NOMO-1 (cell line): ENCODE results near the gene CYP3A4.
"Not testable (repeated sequence)": the region's sequence is repeated elsewhere in the genome, so short reads cannot be mapped to it uniquely, and the experiment has no call there.

Source experiments
- DNase-seq, 2 experiments: peaks; one replicate each; lab custom pipeline; 2025; ENCODE audit not compliant: unreplicated experiment in 2 of 2; lab: John Stamatoyannopoulos, UW

Gene CYP3A4

DNA sequence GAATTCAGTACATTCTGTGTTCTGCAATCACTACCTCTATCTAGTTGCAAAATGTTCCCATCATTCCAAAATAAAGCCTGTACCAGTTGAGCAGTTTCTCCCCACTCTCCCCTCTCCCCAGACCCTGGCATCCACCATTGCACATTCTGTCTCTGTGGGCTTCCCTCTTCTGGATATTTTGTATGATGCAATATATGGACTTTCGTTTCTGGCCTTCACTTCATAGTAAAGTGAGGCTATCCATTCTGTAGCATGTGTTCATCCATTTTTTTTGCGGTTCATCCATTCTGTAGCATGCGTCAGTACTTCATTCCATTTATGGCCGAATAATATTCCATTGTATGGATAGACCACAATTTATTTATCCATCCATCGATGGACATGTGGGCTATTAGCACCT is 9.5 kb upstream of the CYP3A4 start:
- no peak for DNase-seq

DNA sequence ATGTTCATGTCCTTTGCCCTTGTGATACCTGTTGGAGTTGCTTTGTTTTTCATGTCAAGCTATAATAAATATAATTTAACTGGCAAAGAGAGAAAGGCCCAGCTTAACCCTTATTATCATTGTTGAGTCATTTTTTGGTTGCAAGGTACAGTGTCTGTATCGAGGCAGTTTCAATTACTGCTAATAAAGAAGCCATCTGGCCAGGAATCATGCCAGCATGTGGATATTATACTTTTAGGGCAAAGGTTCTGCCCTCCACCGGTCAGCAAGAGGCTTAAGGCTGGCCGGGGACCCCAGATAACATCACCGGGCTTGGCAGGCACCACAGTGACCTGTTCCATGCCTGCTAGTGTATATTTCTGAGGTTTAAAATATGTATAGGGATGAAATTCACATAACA is 9.0 kb upstream of the CYP3A4 start:
- DNase-seq: no peak

DNA sequence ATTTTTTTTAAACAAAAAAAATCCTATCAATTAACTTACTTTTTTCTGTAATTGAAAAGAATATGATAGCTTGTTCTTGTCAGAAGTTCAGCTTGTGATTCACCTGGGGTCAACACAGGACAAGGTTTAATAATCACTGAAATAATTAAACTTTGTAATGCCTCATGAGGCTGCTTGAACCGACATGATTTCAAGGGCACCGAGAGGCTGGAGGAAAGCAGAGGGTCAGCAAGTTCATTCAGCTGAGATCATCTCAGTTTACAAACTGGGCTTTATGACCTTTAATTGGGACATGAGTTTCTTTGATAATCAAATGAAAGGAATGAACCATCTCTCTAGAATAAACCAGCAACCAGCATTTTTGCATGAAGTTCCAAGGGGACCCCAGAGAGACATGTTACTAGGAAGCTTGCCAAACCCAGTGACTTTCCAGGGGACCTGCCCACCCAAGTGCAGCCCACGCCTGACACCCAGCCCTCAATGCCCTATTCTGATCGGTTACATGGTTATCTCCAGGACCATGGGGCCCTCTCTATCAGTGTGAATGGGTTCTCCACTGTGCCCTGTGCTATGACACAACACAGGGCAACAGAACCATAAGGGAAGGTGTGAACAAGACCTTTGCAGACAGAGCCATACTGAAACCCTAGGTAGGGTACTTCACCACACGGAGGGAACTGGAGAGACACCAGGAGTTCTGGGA is 7.8 kb upstream of the CYP3A4 start:
- DNase-seq: no peak

DNA sequence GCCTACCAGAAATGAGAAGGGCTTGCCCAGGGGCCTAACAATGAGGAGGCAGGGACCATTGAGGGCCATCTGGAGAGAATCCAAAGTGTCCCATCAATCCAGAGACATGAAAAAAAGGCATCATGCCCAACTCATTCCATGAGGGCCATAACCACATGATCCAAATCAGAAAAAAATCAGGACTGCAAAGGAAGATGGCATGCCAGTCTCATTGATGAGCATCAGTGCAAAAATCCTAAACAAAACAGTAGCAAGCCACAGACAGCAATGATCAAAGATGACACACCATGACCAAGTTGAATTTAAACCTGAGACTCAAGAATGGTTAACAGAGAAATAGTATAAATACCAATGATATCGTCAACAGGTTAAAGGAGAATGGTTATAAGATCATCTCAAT is 7.0 kb upstream of the CYP3A4 start:
- no peak for DNase-seq

DNA sequence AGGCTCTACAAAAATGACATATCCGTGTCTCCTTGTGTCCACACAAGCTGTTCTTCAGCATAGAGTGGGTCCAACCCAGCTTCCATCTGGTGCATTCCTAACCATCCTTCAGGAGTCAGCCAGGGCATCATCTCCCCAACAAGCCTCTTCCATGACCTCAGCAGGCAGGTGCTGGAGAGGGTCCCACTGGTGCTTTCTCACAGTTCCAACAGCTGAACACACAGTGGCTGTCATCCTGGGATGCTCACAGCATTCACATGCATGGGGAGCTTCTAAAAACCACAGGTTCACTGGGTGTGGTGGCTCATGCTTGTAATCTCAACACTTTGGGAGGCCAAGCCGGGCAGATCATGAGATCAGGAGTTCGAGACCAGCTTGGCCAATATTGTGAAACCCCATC is 6.4 kb upstream of the CYP3A4 start:
- DNase-seq: no peak

- no peak for DNase-seq
Observed at GRCh38 chr7:99789441-99790070, 5.6 kb upstream of the CYP3A4 start.

DNA sequence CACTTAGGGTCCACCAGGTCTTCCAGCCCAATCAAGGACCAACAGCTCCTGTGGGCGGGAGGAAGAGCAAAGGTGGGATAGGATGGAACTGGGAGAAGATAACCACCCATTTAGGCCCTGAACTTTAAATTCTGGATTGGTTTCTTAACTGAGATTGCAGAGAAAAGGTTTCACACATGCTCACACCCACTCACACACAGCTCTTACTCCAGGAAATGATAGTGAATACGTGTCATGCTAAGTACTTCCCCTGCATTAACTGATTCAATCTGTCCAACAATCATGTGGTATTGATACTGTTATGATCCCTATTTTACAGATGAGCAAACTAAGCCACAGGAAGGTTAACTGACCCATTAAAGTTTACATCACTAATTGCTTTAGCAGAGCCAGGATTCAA is 4.6 kb upstream of the CYP3A4 start:
- DNase-seq: no peak

- no peak for DNase-seq
Observed at GRCh38 chr7:99786726-99787335, 2.8 kb upstream of the CYP3A4 start.

DNA sequence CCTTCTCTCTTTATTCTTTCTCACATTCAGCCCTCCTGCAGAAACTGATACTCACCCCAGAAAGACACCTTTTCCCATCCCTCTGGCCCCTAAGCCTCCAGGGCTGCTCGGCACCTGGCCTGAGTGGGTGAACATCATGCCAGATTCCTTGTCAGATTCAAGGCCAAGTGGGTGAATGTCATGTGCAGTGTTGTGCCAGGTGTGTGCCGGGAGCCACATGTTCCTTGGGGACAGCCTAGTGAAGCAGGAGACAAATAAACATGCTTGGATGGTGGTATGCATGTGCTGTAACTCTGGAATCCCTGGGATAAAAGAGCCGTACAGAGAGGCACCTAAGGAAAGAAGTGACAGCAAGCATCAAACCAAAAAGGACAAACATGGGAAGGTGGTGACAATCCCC is 1.7 kb upstream of the CYP3A4 start:
- not testable (repeated sequence) for DNase-seq

DNA sequence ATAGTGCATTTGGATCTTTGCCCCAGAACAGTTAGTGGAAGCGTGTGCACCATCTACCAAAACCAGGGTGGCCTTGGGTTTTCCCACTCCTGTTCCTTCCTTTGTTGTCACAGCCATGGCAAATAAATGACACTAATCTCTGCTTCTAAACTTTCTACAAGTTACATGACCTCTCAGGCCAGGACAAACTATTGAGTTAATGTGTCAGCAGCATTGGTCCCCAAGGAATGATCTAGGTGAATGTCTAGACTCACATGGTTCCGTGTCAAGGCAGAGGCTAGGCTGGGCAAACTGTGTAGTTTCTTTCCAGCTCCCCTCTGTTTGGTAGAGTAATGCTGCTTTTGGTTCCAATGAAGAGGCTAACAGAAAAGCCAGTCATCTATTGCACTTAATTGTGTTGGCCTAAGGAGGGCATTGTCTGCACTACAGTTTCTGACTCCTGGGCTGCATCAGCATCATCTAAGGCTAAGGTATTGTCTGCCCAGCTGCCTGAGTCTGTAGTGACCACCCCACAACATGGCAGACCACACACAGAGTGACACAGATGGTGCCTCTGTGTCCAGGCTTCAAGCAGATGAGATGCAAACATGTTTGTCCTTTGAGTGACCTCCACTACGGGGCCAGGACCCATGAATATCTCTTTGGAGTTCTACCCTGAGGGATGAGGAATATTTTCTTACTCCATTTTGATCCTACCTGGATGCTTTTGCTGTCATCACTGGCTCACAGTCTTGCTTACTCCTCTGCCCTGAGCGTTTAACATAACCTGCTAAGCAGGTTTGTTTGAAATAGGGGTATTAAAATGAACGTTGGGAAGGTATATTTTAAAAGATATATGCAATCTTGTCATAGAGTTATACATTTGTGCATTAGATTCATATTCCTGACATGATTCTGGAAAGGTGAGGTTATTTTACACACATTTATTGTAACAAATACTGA is 1.7 kb downstream of the CYP3A4 start:
- DNase-seq: no peak

GRCh38 chr7:99780588-99780987 is 3.4 kb downstream of the CYP3A4 start:
- no peak for DNase-seq

GRCh38 chr7:99779949-99780348 is 4.0 kb downstream of the CYP3A4 start:
- no peak for DNase-seq

GRCh38 chr7:99778880-99779279 is 5.1 kb downstream of the CYP3A4 start:
- DNase-seq: no peak

GRCh38 chr7:99773395-99773794 is 10.6 kb downstream of the CYP3A4 start:
- not testable (repeated sequence) for DNase-seq

- DNase-seq: no peak
Observed at GRCh38 chr7:99772565-99772964, 11.4 kb downstream of the CYP3A4 start.

- not testable (repeated sequence) for DNase-seq
Observed at GRCh38 chr7:99769494-99769893, 14.5 kb downstream of the CYP3A4 start.

DNA sequence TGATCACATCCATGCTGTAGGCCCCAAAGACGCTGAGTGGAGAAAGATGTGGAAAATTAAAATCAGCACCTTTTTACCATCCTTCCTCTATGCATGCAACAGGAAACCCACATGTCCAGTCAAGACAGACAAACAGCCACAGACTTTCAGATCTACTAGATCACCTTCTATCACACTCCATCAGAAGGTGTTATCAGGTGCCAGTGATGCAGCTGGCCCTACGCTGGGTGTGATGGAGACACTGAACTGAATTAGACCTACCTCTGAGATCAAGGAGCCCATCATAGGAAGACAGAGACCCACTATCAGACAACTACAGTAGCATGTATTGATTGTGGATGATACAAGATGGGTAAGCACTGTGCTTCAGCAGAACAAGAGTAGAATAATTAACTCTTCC is 15.5 kb downstream of the CYP3A4 start:
- no peak for DNase-seq

DNA sequence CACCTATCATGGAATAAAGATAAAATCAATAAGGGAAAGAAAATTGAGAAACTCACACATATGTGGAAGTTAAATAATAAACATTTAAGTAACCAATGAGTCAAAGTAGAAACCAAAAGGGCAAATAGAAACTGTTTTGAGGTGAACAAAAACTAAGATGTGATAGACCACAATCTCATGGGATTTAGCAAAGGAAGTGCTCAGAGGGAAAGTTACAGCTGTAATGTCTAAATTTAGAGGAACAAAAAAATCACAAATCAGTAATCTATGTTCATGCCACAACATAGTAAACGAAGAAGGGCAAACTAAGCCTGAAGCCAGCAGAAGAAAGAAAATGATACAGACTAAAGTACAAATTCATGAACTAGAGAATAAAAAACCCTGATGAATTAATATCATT is 16.3 kb downstream of the CYP3A4 start:
- no peak for DNase-seq

DNA sequence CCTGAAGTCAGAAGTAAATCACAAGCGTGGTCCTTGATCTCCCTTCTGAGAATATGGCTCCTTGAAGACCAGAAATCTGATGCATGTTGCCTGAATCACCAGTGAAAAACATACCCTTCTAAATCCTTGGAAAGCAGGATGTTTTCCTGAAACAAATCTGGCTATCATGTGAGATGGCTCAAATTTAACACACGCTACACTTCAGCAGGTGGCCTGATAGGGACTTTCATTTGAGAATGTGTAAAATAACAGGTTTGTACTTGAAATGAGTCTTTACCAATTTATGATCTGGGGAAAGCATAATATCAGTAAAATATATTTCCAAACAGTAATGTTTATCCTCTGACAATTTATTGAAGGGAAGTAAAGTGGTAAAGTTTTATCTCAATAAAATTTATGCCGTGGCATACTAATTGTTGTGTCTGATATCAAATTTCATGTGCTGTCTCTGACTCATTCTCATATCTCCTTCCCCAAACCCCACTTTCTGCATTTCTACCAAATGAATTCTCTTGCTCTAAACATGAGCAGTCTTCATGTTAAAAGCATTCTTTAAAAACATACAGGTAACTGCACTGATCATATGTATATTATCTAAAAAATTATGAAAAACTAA is 17.4 kb downstream of the CYP3A4 start:
- DNase-seq: no peak

DNA sequence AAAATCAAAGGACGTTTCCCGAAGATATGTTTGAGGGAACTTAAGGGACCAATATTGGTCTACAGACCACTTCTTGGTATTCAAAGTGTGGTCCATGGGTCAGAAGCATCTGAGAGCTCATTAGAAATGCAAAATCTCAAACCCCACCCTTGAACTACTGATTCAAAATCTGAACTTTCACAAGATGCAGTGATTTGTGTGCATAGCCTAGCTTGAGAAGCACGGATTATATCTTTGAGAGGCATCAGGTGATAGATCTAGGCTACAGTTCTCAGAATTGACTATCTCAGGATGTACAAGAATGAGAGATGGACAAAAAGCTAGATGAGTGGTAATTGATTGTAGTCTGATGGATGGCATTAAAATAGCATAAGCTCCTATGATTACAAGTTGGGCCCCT is 19.5 kb downstream of the CYP3A4 start:
- DNase-seq: no peak
